ENCODE measurements around the gene BTF3. TPM values are rescaled to one million over a fixed set of nuclear protein-coding genes. Genes with fewer than 3 reads are reported as not detected.

The BTF3 gene
- total RNA-seq, 2 donors from 2014 or later = 527 to 610 TPM

- no peak for DNase-seq
- H3K27me3 ChIP-seq = no peaks in the 10 kb centered on the region
Measured at GRCh38 chr5:73493421-73493820, 4.8 kb upstream of the BTF3 start.

GRCh38 chr5:73494721-73495120 is 3.5 kb upstream of the BTF3 start:
- no peak overlapping the region for H3K27ac ChIP-seq
- intact Hi-C loops (cut with DNase I) = no loop called here
- H3K9me3 ChIP-seq = no peaks in the 10 kb centered on the region
- H3K4me3 ChIP-seq = no peak overlapping the region
- H3K36me3 ChIP-seq = no peaks in the 10 kb centered on the region
- H3K9ac ChIP-seq (ENCODE audit: low read depth in 2 of 2, low read length in 2 of 2) = no peak overlapping the region
- H3K4me1 ChIP-seq = peaks cover 5% of the 10 kb centered on the region
- H3K27me3 ChIP-seq = no peaks in the 10 kb centered on the region
- TF ChIP-seq CTCF (IDR thresholded peaks at IDR 0.05) = no peak
- DNase-seq = no peak

More at GRCh38 chr5:73493421-73493820, 4.8 kb upstream of the BTF3 start:
- peaks cover 5% of the 10 kb centered on the region for H3K4me1 ChIP-seq
- H3K36me3 ChIP-seq = no peaks in the 10 kb centered on the region
- no peaks in the 10 kb centered on the region for H3K9me3 ChIP-seq
- no peak overlapping the region for H3K4me3 ChIP-seq
- no peak for TF ChIP-seq CTCF (IDR thresholded peaks at IDR 0.05)
- intact Hi-C loops (cut with DNase I) = no loop called here
- no peak overlapping the region for H3K27ac ChIP-seq
- H3K9ac ChIP-seq (ENCODE audit: low read depth in 2 of 2, low read length in 2 of 2) = no peak overlapping the region

GRCh38 chr5:73495772-73496335 is 2.4 kb upstream of the BTF3 start:
- intact Hi-C loops (cut with DNase I) = no loop called here
- H3K4me1 ChIP-seq = peaks cover 11% of the 10 kb centered on the region
- DNase-seq = no peak

GRCh38 chr5:73496984-73497457 is 1.2 kb upstream of the BTF3 start:
- intact Hi-C loops (cut with DNase I) = no loop called here
- no peak overlapping the region for H3K9ac ChIP-seq (ENCODE audit: low read depth in 2 of 2, low read length in 2 of 2)
- peaks cover 11% of the 10 kb centered on the region for H3K4me1 ChIP-seq
- no peak for DNase-seq
- H3K36me3 ChIP-seq = peaks cover 4% of the 10 kb centered on the region
- H3K27ac ChIP-seq = no peak overlapping the region
- H3K9me3 ChIP-seq = no peaks in the 10 kb centered on the region
- peak; percentile 16 for TF ChIP-seq CTCF (IDR thresholded peaks at IDR 0.05)
- no peak overlapping the region for H3K4me3 ChIP-seq
- H3K27me3 ChIP-seq = no peaks in the 10 kb centered on the region

More at GRCh38 chr5:73495772-73496335, 2.4 kb upstream of the BTF3 start:
- H3K36me3 ChIP-seq = peaks cover 4% of the 10 kb centered on the region
- no peaks in the 10 kb centered on the region for H3K9me3 ChIP-seq
- H3K27me3 ChIP-seq = no peaks in the 10 kb centered on the region
- H3K4me3 ChIP-seq = no peak overlapping the region
- H3K27ac ChIP-seq = peak overlapping the region; percentile 30
- TF ChIP-seq CTCF (IDR thresholded peaks at IDR 0.05) = no peak
- H3K9ac ChIP-seq (ENCODE audit: low read depth in 2 of 2, low read length in 2 of 2) = no peak overlapping the region

- DNase-seq = no peak
- Histone ChIP-seq H3K9ac (ENCODE audit: low read depth in 2 of 2, low read length in 2 of 2) (peak overlapping the region; percentile 46 to 93), H3K9me3 (no peaks in the 10 kb centered on the region), H3K4me1 (peaks cover 11% of the 10 kb centered on the region), H3K36me3 (peaks cover 4% of the 10 kb centered on the region), H3K4me3 (peak overlapping the region; percentile 87), H3K27ac (peak overlapping the region; percentile 75), H3K27me3 (no peaks in the 10 kb centered on the region)
- TF ChIP-seq CTCF (IDR thresholded peaks at IDR 0.05) = no peak
- intact Hi-C loops (cut with DNase I) = no loop called here
Measured at GRCh38 chr5:73497497-73498056, 665 bp upstream of the BTF3 start.
